ENCODE data around the gene ZC3H14.

DNA sequence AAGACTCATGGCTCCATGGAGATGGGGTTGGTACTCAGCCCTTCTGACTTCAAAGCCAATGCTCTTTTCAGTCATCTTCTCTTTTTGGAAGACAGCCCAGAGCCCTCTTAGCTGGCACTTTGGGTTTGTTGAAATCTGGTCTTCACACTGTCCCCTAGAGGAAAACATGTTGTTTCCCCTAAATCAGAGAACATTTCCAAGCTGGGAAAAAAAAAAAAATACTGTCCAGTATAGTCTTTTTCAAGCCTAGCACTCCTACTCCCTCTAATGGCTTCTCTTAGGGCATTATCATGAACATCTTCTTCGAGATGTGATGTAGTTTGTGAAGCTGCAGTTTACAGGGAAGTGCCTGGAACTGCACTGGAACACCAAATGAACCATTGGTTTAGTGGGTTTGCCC, 3.0 kb upstream of the ZC3H14 start:
- TF ChIP-seq, protein P1, sequence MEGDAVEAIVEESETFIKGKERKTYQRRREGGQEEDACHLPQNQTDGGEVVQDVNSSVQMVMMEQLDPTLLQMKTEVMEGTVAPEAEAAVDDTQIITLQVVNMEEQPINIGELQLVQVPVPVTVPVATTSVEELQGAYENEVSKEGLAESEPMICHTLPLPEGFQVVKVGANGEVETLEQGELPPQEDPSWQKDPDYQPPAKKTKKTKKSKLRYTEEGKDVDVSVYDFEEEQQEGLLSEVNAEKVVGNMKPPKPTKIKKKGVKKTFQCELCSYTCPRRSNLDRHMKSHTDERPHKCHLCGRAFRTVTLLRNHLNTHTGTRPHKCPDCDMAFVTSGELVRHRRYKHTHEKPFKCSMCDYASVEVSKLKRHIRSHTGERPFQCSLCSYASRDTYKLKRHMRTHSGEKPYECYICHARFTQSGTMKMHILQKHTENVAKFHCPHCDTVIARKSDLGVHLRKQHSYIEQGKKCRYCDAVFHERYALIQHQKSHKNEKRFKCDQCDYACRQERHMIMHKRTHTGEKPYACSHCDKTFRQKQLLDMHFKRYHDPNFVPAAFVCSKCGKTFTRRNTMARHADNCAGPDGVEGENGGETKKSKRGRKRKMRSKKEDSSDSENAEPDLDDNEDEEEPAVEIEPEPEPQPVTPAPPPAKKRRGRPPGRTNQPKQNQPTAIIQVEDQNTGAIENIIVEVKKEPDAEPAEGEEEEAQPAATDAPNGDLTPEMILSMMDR (IDR thresholded peaks at IDR 0.05; ENCODE audit: low read depth, low read length, missing input control), result peak; percentile 33
- TF ChIP-seq JUND (IDR thresholded peaks at IDR 0.05) (no peak), RAD21 (IDR thresholded peaks at IDR 0.05) (peak; percentile 76 to 77), GABPA (IDR thresholded peaks at IDR 0.05 in 1 of 2, conservative IDR thresholded peaks at IDR 0.05 in 1 of 2) (no peak)
- TF ChIP-seq, protein P2, sequence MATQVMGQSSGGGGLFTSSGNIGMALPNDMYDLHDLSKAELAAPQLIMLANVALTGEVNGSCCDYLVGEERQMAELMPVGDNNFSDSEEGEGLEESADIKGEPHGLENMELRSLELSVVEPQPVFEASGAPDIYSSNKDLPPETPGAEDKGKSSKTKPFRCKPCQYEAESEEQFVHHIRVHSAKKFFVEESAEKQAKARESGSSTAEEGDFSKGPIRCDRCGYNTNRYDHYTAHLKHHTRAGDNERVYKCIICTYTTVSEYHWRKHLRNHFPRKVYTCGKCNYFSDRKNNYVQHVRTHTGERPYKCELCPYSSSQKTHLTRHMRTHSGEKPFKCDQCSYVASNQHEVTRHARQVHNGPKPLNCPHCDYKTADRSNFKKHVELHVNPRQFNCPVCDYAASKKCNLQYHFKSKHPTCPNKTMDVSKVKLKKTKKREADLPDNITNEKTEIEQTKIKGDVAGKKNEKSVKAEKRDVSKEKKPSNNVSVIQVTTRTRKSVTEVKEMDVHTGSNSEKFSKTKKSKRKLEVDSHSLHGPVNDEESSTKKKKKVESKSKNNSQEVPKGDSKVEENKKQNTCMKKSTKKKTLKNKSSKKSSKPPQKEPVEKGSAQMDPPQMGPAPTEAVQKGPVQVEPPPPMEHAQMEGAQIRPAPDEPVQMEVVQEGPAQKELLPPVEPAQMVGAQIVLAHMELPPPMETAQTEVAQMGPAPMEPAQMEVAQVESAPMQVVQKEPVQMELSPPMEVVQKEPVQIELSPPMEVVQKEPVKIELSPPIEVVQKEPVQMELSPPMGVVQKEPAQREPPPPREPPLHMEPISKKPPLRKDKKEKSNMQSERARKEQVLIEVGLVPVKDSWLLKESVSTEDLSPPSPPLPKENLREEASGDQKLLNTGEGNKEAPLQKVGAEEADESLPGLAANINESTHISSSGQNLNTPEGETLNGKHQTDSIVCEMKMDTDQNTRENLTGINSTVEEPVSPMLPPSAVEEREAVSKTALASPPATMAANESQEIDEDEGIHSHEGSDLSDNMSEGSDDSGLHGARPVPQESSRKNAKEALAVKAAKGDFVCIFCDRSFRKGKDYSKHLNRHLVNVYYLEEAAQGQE (IDR thresholded peaks at IDR 0.05), result no peak
